Fibroblast of the aortic adventitia (primary cell): Measurements from ENCODE around the gene C1QTNF2. TPM values are rescaled to one million over a fixed set of nuclear protein-coding genes. Genes with fewer than 3 reads are reported as not detected.
A peak's percentile ranks its signal among the peaks of the same experiment; 100 is the strongest.
"Not testable (repeated sequence)": the region's sequence is repeated elsewhere in the genome, so short reads cannot be mapped to it uniquely, and the experiment has no call there.

ENCODE experiments used
- DNase-seq: peaks from one replicate; pipeline ENCODE4 v3.0.0-alpha.2; 2010; ENCODE audit warnings: low read depth
- H3K4me3 ChIP-seq: 2 replicates; pipeline ENCODE4 v1.5.1; 2011; ENCODE audit warnings: low read depth, mild to moderate bottlenecking, control low read depth, low read length, moderate library complexity
- CTCF ChIP-seq: IDR thresholded peaks from 2 replicates; pipeline ENCODE4 v1.5.1; 2011; ENCODE audit warnings: mild to moderate bottlenecking, low read length, control low read depth, inconsistent platforms; ENCODE audit not compliant: insufficient read depth
- total RNA-seq: library from RNA; depleted of rRNA; stranded (reverse); fragments of >200 nt; gene quantifications from 2 replicates; pipeline ENCODE4 v1.2.3, GENCODE V29; 2012; ENCODE audit warnings: low replicate concordance

Gene C1QTNF2
- total RNA-seq, 1 donor, result 2.0 TPM

DNA sequence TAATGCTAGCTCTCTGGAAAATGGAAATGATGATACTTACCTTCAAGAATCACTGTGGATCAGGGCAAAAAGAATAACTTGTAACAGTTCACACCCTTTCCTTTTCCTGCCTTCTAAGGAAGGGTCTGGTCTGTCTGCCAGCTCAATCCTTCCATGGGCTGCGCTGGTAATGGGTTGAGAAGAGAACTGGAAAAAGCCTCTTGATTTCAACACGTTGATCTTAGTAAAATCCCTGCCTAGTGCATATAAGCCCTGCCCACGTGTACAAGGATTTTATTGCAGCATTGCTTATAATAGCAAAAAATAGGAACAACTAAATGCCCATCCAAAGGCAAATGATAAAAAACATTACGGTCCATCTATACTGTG is 20.5 kb downstream of the C1QTNF2 start:
- no peak for TF ChIP-seq CTCF
- no peak overlapping the region for H3K4me3 ChIP-seq
- no peak for DNase-seq

GRCh38 chr5:160349249-160349934 is 21.0 kb downstream of the C1QTNF2 start:
- no peak for DNase-seq
- no peak overlapping the region for H3K4me3 ChIP-seq
- no peak for TF ChIP-seq CTCF

- TF ChIP-seq CTCF, result no peak
- DNase-seq, result no peak
- H3K4me3 ChIP-seq, result no peak overlapping the region
Observed at GRCh38 chr5:160348080-160348479, 22.3 kb downstream of the C1QTNF2 start.

DNA sequence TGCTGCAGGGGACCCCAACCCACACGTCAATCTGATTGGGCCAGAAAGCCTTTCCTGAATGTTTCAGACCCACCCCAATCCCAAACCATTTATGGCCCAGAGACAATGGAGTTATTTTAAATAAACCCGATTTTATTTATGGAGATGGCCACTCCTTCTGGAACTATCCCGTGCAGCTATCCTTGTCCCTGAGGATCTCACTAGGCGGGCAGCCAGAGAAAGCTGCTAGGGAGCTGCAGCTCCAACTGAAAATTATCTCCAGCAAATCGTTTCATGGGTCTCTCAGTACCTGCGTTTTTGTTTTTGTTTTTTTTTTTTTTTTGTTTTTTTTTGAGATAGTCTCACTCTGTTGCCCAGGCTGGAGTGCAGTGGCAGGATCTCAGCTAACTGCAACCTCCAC is 23.0 kb downstream of the C1QTNF2 start:
- DNase-seq, result no peak
- H3K4me3 ChIP-seq, result no peak overlapping the region
- no peak for TF ChIP-seq CTCF

GRCh38 chr5:160342413-160342941 is 27.9 kb downstream of the C1QTNF2 start:
- no peak overlapping the region for H3K4me3 ChIP-seq
- peak; percentile 60 for DNase-seq
- TF ChIP-seq CTCF, result no peak

- TF ChIP-seq CTCF, result no peak
- no peak overlapping the region for H3K4me3 ChIP-seq
- peak; percentile 19 for DNase-seq
Observed at GRCh38 chr5:160341309-160341870, 29.0 kb downstream of the C1QTNF2 start.

GRCh38 chr5:160340513-160340912 is 29.9 kb downstream of the C1QTNF2 start:
- DNase-seq, H3K4me3 ChIP-seq: not testable (repeated sequence)
